Right kidney (tissue), 1 donor: ENCODE measurements around the gene MPO.

Experiments
- DNase-seq: peaks from one replicate; pipeline ENCODE4 v3.0.0-alpha.2; 2016

Gene MPO

GRCh38 chr17:58263773-58264172, 17.0 kb downstream of the MPO start:
- DNase-seq: no peak

DNA sequence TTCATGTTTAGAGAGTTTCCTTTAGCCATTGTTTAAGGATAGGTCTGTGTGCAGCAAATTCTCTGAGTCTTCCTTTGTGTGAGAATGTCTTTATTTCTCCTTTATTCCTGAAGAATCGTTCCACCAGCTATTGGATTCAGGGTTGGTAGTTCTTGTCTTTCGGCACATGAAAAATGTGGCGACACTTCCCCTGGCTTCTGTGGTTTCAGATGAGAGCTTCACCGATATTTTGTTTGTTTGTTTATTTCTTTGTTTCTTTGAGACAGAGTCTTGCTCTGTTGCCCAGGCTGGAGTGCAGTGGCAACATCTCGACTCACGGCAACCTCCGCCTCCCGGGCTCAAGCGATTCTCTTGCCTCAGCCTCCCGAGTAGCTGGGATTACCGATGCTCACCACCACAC, 18.6 kb downstream of the MPO start:
- DNase-seq: no peak

- DNase-seq: no peak
Observed at GRCh38 chr17:58254803-58255202, 25.9 kb downstream of the MPO start.

DNA sequence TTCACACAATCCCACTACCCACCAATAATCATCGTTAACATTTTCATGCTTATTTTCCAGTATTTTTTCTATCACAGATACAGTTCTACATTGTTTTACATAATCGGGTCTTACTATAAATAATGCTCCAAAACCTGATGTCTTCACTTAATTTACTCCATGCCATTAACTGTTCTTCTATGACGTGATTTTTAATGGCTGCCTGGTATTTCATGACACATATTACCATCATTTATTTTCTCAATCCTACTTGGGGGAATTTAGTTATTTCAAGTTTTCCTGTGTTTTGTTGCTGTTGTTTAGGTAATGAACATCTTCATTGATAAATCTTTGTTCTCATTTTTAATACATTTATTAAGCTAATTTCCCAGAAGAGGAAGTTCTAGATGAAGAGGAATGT, 27.7 kb downstream of the MPO start:
- DNase-seq: no peak

DNA sequence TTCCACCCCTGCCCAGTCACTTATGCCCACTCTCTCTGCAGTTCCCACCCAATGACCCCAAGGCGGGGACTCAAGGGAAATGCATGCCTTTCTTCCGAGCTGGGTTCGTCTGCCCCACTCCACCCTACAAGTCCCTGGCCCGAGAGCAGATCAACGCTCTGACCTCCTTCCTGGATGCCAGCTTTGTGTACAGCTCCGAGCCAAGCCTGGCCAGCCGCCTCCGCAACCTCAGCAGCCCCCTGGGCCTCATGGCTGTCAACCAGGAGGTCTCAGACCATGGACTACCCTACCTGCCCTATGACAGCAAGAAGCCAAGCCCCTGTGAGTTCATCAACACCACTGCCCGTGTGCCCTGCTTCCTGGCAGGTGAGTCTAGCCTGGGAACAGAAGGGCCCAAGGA, 28.6 kb downstream of the MPO start:
- no peak for DNase-seq

DNA sequence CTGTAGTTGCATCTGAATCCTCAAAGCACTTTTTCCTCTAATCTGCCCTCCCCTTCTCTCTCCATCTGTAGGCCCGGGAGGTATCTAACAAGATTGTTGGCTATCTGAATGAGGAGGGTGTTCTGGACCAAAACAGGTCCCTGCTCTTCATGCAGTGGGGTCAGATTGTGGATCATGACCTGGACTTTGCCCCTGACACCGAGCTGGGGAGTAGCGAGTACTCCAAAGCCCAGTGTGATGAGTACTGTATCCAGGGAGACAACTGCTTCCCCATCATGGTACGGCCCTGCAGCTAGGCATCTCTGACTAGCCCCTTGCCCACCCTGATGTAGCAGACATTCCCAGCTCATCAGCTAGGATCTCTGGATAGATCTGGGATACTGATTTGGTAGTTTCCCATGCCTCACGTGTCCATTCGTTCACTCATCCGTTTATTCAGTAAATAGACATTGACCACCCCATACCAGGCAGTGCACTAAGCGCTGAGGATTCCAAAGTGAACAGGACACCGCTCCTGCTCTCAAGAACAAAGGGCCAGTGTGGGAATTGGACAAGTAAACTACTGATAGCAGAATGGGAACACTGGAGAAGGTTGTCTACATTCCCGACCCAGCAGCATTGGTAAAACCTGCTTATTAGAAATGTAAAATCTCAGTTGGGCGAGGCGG, 30.3 kb downstream of the MPO start:
- DNase-seq: no peak

DNA sequence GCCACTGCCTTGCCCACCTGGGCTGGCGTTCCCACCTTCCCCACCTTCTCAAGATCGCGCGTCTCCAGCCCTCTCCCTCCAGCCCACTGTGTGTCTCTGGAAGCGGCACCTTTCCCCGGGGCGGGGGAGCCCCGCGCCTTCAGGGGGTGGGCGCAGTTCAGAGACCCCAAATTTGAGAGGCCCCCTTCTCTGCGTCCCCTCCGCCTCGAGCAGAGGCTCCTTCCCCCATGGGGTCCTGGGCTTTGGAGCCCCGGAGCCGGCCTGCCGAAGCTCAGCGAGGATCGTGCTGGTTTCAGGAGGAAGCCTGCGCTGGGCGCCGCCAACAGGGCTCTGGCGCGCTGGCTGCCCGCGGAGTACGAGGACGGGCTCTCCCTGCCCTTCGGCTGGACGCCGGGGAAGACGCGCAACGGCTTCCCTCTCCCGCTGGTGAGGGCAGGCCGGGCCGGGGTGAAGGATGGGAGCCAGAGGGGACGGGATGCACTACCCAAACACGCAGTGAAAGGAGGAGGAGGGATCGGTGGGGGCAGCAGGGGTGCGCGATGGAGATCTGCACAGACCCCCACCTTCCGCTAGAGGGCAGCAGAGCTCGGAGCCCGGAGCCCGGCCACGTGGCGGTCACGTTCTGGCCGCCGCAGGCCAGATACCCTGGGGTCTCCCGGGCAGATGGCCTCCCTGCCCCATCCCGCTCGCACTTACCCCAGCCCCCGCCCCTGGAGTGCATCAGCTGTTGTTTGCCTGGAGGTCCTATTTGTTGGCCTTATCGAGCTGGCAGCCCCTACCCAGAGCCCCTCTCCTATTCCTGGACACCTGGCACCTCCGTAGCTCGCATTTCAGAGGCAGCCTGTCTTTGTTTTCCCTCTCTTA, 31.2 kb downstream of the MPO start:
- DNase-seq: peak; percentile 92

DNA sequence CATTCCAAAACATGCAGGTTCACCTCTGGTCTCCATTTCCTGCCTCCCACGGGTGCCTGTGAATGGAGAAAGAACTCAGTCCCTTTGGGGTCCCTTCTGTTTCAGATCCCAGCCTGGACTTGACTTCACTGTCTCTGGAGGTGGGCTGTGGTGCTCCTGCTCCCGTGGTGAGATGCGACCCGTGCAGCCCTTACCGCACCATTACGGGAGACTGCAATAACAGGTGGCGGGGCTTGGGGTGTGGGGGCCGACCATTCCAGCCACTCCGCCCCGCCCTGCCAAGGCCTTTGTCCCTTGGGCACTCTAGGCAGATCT, 31.8 kb downstream of the MPO start:
- DNase-seq: no peak

DNA sequence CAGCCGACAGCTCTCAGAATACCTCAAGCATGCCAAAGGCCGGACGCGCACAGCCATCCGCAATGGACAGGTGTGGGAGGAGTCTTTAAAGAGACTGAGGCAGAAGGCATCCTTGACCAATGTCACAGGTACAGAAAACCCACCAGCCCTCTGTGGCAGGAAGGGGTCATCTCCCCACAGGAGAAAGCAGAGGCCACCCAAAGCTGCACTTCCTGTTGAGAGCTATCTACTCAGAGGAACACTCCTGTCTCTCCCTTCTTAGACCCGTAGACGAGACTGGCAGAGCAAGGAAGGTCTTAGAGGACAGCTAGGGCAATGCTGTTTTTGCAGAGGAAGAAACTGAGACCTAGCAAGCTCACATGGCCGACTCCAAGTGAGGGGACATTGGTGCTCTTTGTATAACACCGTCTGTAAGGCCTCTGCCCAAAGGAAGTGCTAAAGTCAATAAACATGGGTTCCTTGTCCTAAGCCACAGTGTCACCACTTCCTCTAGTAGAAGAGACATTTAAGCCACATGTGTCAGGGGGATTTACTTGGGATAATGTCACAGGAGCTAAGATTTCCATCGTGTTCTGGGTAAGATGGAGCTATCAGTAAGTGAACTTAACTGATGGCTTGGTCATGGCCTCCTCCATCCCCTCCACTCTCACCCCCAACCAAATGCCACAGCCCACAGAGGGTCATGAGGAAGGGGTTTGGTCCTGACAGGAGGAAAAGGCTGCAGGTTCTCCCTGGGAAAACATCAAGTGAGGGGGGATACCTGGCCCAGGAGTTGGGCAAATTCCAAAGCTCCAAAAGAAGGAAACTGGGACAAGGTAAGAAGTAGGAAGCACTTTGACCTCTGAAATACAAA, 33.0 kb downstream of the MPO start:
- DNase-seq: no peak

DNA sequence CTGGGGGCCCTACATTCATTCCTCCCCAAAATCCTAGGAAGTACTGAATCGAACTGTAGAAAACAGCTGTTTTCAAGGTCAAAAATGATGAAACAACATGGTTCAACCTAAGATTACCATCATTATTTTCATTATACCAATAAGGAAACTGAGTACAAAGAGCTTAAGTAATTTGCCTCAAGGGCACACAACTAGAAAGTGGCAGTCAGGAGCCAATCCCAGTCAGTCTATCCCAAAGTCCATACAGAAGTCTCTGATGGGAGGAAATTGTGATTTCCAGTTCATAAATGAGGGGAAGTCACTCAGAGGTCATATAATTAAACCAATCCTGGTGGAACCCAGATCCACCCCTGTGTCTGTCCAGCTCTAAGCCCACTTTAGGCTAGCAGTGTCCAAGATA, 34.0 kb downstream of the MPO start:
- no peak for DNase-seq

DNA sequence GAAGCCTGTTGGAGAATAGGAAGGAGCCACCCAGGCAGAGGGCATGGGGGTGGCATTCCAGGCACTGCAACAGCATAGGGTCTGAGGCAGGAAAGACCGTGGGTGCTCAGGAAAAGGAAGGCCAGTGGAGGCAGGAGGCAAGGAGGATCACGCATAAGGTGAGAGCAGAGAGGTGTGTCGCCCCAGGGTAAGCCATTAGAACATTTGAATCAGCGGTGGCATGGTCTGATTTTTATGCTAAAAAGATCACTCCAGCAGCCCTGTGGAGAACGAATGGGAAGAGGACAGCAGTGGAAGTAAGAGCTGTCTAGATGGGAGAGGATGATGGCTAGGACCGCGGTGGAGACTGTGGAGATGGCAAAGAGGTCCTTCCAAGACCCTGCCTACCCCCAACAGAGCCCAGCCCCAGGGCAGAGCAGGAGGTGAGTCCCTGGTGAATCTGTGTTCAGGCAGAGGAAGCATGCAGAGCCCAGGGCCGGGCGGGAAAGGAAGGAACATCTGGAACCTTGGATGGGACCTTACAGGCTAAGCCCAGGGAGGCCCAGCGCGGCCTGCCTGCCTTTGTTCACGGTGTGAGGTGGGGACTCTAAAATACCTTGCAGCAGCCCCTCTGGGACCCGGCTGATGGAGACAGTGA, 34.5 kb downstream of the MPO start:
- no peak for DNase-seq

GRCh38 chr17:58245428-58246103, 35.2 kb downstream of the MPO start:
- no peak for DNase-seq

GRCh38 chr17:58244963-58245362, 35.8 kb downstream of the MPO start:
- DNase-seq: no peak

DNA sequence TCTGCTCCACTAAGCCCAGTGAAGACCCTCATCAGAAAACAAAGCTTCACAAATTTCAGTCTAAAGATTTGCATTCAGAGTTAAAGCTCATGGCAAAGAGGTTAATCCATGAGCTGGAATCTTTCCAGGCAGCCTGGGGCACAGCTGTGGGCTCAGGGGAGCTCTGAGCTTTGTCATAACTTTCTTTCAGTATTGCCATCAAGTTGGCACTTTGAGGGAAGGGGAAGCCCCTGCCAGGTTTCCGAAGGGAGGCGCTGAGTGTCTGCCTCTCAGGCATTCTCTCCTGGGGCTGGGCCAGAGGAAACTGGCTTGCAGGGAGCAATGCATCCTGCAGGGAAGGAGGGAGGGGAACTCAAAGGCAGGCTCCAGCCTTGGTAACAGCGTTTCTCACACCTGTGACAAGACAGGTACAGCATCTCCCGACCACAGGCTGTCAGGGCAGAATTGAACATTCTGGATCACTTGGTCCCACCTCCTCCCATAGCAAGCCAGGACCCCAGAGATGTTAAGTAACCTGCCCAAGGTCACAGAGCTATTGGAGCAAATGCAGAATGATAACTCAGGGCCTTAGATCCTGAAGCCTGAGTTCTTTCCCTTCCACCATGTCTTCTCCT, 38.5 kb downstream of the MPO start:
- DNase-seq: no peak

- no peak for DNase-seq
Observed at GRCh38 chr17:58239987-58240386, 40.7 kb downstream of the MPO start.

- DNase-seq: no peak
Observed at GRCh38 chr17:58238147-58238634, 42.5 kb downstream of the MPO start, which contains the start of gene LPO. LPO (plus strand) TSS chr17:58238584; CDS start chr17:58242980, 4,396 bp downstream.

GRCh38 chr17:58236394-58236793, 44.3 kb downstream of the MPO start:
- no peak for DNase-seq

DNA sequence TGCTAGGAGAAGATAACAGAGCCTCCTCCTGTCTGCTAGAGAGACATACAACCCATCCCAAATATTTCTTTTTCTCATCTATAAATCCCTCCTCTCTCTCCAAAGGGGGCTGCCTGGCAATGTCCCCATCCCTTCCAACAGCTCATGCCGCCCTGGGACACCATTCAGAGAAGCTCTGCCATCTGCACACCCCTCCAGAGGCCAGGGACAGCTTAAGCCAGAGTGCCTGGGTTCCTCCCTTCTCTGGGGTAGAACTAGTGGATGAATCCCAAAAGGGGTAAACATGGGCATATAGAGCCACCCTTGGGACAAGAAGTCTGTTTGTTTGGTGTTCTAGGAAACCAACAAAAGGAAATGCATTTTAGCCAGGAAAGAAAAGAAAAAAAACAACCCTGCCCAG, 44.9 kb downstream of the MPO start:
- no peak for DNase-seq

DNA sequence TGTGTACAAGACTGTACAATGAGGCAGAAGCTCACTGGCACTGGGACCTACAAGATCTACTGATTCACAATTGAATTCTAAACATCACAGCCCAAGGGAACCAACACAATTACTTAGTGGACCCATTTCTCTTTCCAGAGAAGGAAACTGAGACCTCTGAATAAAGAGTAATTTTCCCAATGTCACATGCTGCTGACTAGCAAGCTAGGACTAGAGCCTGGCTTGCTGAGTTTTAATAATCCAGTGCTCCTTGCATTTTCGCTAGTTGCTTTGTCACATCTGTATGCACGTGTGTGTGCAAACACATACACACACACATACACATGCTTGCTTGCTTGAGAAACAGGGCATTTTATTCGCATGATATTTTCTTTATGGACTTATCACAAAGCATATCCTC, 46.2 kb downstream of the MPO start:
- DNase-seq: no peak

DNA sequence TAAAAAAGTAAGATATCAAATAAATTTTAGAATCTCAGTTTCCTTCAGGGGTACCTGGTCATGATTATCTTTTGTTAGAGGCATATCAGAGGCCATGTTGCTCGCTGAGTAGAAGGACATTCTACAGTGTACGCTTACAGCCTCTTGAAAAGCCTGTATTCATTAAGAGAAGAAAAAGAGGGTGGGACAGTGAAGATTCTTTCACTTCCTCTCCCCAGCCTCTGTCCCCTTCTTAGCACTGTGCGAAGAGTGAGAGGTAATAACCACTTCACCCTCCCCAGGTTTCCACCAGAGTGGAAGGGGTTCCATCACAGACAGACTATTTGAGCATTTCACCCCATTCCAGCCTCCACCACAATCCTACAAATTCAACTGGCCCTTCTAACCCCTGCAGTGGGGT, 47.2 kb downstream of the MPO start:
- DNase-seq: no peak

DNA sequence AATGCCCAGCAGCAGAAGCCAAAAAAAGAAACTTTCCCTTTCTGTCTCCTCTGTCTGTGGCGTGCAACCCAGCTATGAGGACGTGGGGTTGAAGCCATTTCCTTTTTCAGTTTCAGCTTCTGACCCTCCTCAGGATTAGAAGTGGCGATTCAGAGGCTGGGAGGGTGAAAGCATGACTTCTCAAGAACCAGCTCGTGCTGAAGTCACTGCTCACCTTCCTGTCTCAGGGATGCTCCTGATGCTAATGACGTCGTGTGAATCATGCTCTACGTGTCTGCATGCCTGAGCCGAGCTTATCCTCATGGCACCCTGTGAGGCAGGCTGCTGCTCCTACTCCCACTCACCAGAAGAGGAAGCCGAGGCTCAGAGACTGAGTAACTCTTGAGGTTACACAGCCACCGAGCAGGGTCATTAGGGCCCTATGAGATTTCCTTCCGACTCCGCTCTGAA, 48.0 kb downstream of the MPO start:
- DNase-seq: no peak
